Upper lobe of left lung (tissue), 6 donors: ENCODE data around the gene FILIP1L. TPM values are rescaled to one million over a fixed set of nuclear protein-coding genes. Genes with fewer than 3 reads are reported as not detected.

Experiments
- ATAC-seq, 2 donors: fragments of 200-7000 bp; cut with Tn5 transposase; one replicate each; pipeline ENCODE4 v1.9.1; 2022; ENCODE audit warnings: mild to moderate bottlenecking in 2 of 2, moderate library complexity in 2 of 2; ENCODE audit not compliant: low FRiP score in 2 of 2
- DNase-seq, 2 donors: peaks; one replicate each; pipeline ENCODE4 v3.0.0-alpha.2; 2019 to 2020
- H3K27ac ChIP-seq, 4 donors: fragments of 200-600 bp; sonication (generic); one replicate each; pipeline ENCODE4 v1.5.1; 2016 to 2019
- H3K27me3 ChIP-seq, 4 donors: fragments of 200-600 bp; sonication (generic); one replicate each; pipeline ENCODE4 v1.5.1; 2017 to 2019
- H3K36me3 ChIP-seq, 4 donors: fragments of 200-600 bp; sonication (generic); one replicate each; pipeline ENCODE4 v1.5.1; 2016 to 2019
- H3K4me1 ChIP-seq, 4 donors: fragments of 200-600 bp; sonication (generic); one replicate each; pipeline ENCODE4 v1.5.1; 2018 to 2019
- H3K4me3 ChIP-seq, 4 donors: fragments of 200-600 bp; sonication (generic); one replicate each; pipeline ENCODE4 v1.5.1; 2017 to 2019; ENCODE audit warnings: mild to moderate bottlenecking in 2 of 4, moderate library complexity in 1 of 4
- H3K9me3 ChIP-seq, 4 donors: fragments of 200-600 bp; sonication (generic); one replicate each; pipeline ENCODE4 v1.5.1; 2018 to 2019
- CTCF ChIP-seq, 6 experiments: fragments of 450-650 bp in 4 of 6; fragments of 200-600 bp in 2 of 6; sonication (generic) in 2 of 6; IDR thresholded peaks; one replicate each; pipeline ENCODE4 v1.5.1; 2016 to 2019; ENCODE audit warnings: antibody characterized with exemption in 6 of 6
- EP300 ChIP-seq, 4 donors: sonication (generic); formaldehyde crosslinking; IDR thresholded peaks; one replicate each; pipeline ENCODE4 v1.5.1; 2017; ENCODE audit warnings: antibody characterized with exemption in 4 of 4, control low read depth in 2 of 4
- POLR2A ChIP-seq, 4 donors: fragments of 450-650 bp; IDR thresholded peaks; one replicate each; pipeline ENCODE4 v1.5.1; 2016 to 2017; ENCODE audit warnings: antibody characterized with exemption in 4 of 4, mild to moderate bottlenecking in 2 of 4
- POLR2AphosphoS5 ChIP-seq, 2 donors: sonication (generic); formaldehyde crosslinking; IDR thresholded peaks; one replicate each; pipeline ENCODE4 v1.5.1; 2017; ENCODE audit warnings: antibody characterized with exemption in 2 of 2
- WGBS, 2 donors: methylation state at CpG; one replicate each; pipeline ENCODE4 v1.1.5; 2017 to 2018; 5-methylcytosine and 5-hydroxymethylcytosine counted together
- total RNA-seq, 6 donors: library from RNA; depleted of rRNA in 4 of 6; stranded (reverse); fragments of >200 nt in 4 of 6; gene quantifications; one replicate each; pipeline versions ENCODE4 v1.1.0 to v1.2.1, GENCODE V29; 2016 to 2021
- donor health status: DM: no; HTN: no; CAD: no; lungs with moderate emphysema.
- donor health status: DM: no; HTN: yes; CAD: no; lungs with severe emphysema.

Gene FILIP1L
- total RNA-seq, 6 donors from 2014 or later, result 19.4 to 38.2 (median 25.9) TPM

- no peak for DNase-seq
- no peaks in the 10 kb centered on the region for H3K27me3 ChIP-seq
- no peak for ATAC-seq
- TF ChIP-seq EP300 (IDR thresholded peaks at IDR 0.05) (no peak), POLR2AphosphoS5 (IDR thresholded peaks at IDR 0.05) (no peak), POLR2A (IDR thresholded peaks at IDR 0.05) (no peak), CTCF (IDR thresholded peaks at IDR 0.05) (no peak)
- peaks cover 16 to 21% (median 20%) of the 10 kb centered on the region in 4 donors for H3K4me1 ChIP-seq
- no peak overlapping the region for H3K4me3 ChIP-seq
- no peaks in the 10 kb centered on the region for H3K36me3 ChIP-seq
- no peak overlapping the region for H3K27ac ChIP-seq
- WGBS, 2 donors, result 96 to 97% methylated on average over 1 of the region's 1 CpG
- no peaks in the 10 kb centered on the region for H3K9me3 ChIP-seq
These were observed 20.5 kb downstream of the FILIP1L start for GRCh38 chr3:100093831-100094230.

- Histone ChIP-seq H3K27ac (peak overlapping the region in 1 of 4 donors; percentile 22), H3K36me3 (no peaks in the 10 kb centered on the region), H3K9me3 (no peaks in the 10 kb centered on the region), H3K4me1 (peaks cover 0 to 13% (median 4%) of the 10 kb centered on the region in 4 donors), H3K4me3 (no peak overlapping the region), H3K27me3 (no peaks in the 10 kb centered on the region)
- no peak for DNase-seq
- ATAC-seq, result no peak
- TF ChIP-seq POLR2AphosphoS5 (IDR thresholded peaks at IDR 0.05) (no peak), CTCF (IDR thresholded peaks at IDR 0.05) (no peak), EP300 (IDR thresholded peaks at IDR 0.05) (no peak), POLR2A (IDR thresholded peaks at IDR 0.05) (no peak)
These were observed 23.7 kb downstream of the FILIP1L start for GRCh38 chr3:100090669-100091005.

- Histone ChIP-seq H3K9me3 (no peaks in the 10 kb centered on the region), H3K27ac (peak overlapping the region in 1 of 4 donors; percentile 22), H3K4me3 (no peak overlapping the region), H3K4me1 (peaks cover 0 to 13% (median 4%) of the 10 kb centered on the region in 4 donors), H3K27me3 (no peaks in the 10 kb centered on the region), H3K36me3 (no peaks in the 10 kb centered on the region)
- DNase-seq, result peak in 1 of 2 donors; percentile 33
- WGBS, 2 donors, result 77 to 86% methylated on average over 7 of the region's 7 CpGs
- TF ChIP-seq POLR2AphosphoS5 (IDR thresholded peaks at IDR 0.05) (no peak), POLR2A (IDR thresholded peaks at IDR 0.05) (no peak), CTCF (IDR thresholded peaks at IDR 0.05) (peak in 4 of 6 experiments; percentile 15 to 34 (median 24)), EP300 (IDR thresholded peaks at IDR 0.05) (no peak)
- peak in 1 of 2 donors; percentile 81 for ATAC-seq
These were observed 24.3 kb downstream of the FILIP1L start for GRCh38 chr3:100089812-100090668.

- no peak for ATAC-seq
- H3K27ac ChIP-seq, result no peak overlapping the region
- 77% methylated on average over 2 of the region's 2 CpGs for WGBS, 2 donors
These were observed 25.4 kb downstream of the FILIP1L start for GRCh38 chr3:100088735-100089368.

More at GRCh38 chr3:100088735-100089368, 25.4 kb downstream of the FILIP1L start:
- H3K27me3 ChIP-seq, result no peaks in the 10 kb centered on the region
- no peaks in the 10 kb centered on the region for H3K9me3 ChIP-seq
- no peak for TF ChIP-seq POLR2AphosphoS5 (IDR thresholded peaks at IDR 0.05)
- TF ChIP-seq POLR2A (IDR thresholded peaks at IDR 0.05), result no peak
- TF ChIP-seq CTCF (IDR thresholded peaks at IDR 0.05), result no peak
- TF ChIP-seq EP300 (IDR thresholded peaks at IDR 0.05), result no peak
- no peak overlapping the region for H3K4me3 ChIP-seq
- peaks cover 0 to 13% (median 4%) of the 10 kb centered on the region in 4 donors for H3K4me1 ChIP-seq
- DNase-seq, result no peak
- no peaks in the 10 kb centered on the region for H3K36me3 ChIP-seq
